ENCODE data around the gene HDLBP.

DNA sequence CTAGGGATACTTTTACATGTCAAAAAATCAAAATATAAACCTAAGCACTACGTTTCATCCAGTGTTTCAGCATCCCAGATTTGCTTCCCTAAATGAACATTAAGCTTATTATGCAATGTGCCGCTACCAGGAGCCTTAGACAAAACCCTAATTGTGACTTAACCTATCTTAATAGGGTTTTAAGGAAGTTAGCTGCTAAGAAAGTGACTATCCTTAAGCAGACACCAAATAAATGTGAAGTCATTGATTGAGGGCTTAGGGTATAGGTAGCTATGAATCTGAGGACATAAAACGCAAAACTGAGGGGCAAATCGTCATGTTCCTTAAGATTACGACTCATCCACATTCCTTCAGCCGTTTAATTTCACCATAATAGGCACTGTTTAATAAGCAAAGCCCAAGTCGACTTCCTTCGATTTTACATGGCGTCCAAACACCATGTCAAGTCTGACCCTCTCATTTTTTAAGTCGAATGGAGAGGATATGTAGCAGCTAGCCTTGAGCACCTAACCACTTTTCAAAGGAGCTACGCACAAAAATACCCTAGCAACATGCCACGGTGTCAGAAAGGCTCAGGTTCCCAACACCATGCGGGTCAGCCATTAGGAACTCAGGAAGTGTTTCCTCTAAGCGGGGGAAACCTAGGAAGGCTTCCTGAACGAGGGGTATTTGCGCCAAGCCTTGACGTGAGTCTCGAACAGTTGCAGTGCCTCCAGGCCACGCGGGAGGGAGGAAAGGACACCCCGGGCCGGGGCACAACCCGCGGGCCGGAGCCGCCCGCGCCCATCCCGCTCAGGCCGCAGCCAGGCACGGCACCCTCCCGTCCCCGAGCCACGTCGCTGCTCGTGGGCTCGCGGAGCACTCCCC lies 1.0 kb downstream of the HDLBP start:
- TF ChIP-seq SP1 (IDR thresholded peaks at IDR 0.05; ENCODE audit: low read depth, low read length), result no peak
- no peak; the same call in 1 of the 2 replicates for TF ChIP-seq IKZF1 (conservative IDR thresholded peaks at IDR 0.05)
- no peak for TF ChIP-seq RAD21 (IDR thresholded peaks at IDR 0.05; ENCODE audit: insufficient read depth, low read depth, low read length)

All from GM12878 (cell line).